ENCODE results near the gene ACTL8. TPM values are rescaled to one million over a fixed set of nuclear protein-coding genes. Genes with fewer than 3 reads are reported as not detected.

ACTL8 gene
- total and polyA plus RNA-seq, 10 donors = not detected

DNA sequence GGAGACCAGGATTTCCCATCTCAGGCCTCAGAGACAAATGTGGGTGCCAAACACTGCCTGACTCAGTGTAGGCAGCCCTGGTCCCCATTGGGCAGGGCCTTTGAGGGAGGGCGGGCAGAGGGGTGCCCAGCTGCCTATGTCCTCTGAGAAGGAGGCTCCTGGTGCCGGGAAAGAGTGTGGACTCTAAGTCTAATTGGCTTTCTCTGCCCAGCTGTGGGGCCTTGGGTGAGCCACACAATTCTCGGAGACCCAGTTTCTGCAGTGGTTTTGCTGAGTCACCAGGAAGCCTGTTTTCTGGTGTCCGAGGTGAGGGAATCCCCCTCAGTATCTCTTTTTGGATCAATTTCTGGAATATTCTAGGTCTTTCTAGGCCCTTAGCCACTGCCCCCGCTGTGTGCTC lies 35.3 kb upstream of the ACTL8 start:
- Histone ChIP-seq H3K4me1 (no peaks in the 10 kb centered on the region), H3K27me3 (replicated peaks in 1 of 7) (peaks cover 0 to 27% (median 0%) of the 10 kb centered on the region in 7 donors), H3K9me3 (no peaks in the 10 kb centered on the region), H3K36me3 (no peaks in the 10 kb centered on the region), H3K4me3 (no peak overlapping the region), H3K27ac (no peak overlapping the region)
- DNase-seq = no peak
- WGBS, 5 donors = 63 to 79% (median 67%) methylated on average over 5 of the region's 5 CpGs
- intact Hi-C loops (cut with DNase I; ENCODE audit: low total_unique reads) = no loop called here
- TF ChIP-seq, protein P1, sequence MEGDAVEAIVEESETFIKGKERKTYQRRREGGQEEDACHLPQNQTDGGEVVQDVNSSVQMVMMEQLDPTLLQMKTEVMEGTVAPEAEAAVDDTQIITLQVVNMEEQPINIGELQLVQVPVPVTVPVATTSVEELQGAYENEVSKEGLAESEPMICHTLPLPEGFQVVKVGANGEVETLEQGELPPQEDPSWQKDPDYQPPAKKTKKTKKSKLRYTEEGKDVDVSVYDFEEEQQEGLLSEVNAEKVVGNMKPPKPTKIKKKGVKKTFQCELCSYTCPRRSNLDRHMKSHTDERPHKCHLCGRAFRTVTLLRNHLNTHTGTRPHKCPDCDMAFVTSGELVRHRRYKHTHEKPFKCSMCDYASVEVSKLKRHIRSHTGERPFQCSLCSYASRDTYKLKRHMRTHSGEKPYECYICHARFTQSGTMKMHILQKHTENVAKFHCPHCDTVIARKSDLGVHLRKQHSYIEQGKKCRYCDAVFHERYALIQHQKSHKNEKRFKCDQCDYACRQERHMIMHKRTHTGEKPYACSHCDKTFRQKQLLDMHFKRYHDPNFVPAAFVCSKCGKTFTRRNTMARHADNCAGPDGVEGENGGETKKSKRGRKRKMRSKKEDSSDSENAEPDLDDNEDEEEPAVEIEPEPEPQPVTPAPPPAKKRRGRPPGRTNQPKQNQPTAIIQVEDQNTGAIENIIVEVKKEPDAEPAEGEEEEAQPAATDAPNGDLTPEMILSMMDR (IDR thresholded peaks at IDR 0.05 in 8 of 11, conservative IDR thresholded peaks at IDR 0.05 in 3 of 11) = no peak
- TF ChIP-seq POLR2A (IDR thresholded peaks at IDR 0.05) (no peak), POLR2AphosphoS5 (IDR thresholded peaks at IDR 0.05) (no peak)

DNA sequence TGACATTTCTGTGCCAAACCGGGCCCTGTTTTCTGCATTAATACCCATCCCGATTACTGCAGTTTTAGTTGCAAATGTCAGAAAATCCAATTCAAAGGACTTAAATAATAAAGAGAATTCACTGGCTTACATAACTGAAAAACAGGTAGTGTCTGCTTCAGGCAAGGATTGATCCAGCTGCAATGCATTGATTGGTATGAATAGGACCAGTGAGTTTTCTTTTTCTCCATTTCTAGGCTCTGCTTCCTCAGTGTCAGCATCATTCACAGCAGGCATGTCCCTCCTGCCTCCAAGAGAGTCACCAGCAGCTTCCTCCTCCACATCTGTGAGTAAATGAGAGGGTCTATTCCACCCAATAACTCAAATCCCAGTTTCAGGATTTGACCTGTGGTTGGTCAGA lies 33.7 kb upstream of the ACTL8 start:
- Histone ChIP-seq H3K4me3 (no peak overlapping the region), H3K4me1 (no peaks in the 10 kb centered on the region), H3K36me3 (no peaks in the 10 kb centered on the region), H3K27me3 (replicated peaks in 1 of 7) (peaks cover 0 to 37% (median 0%) of the 10 kb centered on the region in 7 donors), H3K27ac (no peak overlapping the region), H3K9me3 (no peaks in the 10 kb centered on the region)
- 91 to 99% (median 96%) methylated on average over 2 of the region's 2 CpGs for WGBS, 5 donors
- TF ChIP-seq, protein P1 (IDR thresholded peaks at IDR 0.05 in 8 of 11, conservative IDR thresholded peaks at IDR 0.05 in 3 of 11) = no peak
- no peak for TF ChIP-seq POLR2AphosphoS5 (IDR thresholded peaks at IDR 0.05)
- no peak for TF ChIP-seq POLR2A (IDR thresholded peaks at IDR 0.05)
- no peak for DNase-seq
- intact Hi-C loops (cut with DNase I; ENCODE audit: low total_unique reads) = no loop called here

DNA sequence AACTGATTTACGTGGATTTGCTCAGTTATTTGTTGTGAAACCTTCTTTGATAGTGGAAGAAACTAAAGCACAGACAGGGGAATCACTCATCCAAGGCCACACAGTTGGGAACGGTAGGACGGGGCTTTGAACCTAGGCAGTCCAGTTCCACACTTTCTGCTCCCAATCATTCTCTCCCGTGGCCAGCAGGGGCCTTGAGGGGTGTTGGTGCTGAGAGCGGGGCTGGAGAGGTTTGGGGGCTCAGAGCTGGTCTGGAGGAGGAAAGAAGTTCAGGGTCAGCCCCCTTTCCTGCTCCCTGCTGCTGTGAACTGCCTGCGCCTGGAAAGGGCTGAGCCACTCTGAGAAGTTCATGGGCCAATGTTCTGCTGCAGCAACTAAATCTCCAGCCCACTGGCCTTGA lies 31.4 kb upstream of the ACTL8 start:
- 42 to 56% (median 50%) methylated on average over 5 to 6 of the region's 6 CpGs for WGBS, 5 donors
- intact Hi-C loops (cut with DNase I; ENCODE audit: low total_unique reads) = no loop called here
- Histone ChIP-seq H3K27me3 (replicated peaks in 1 of 7) (peaks cover 0 to 48% (median 0%) of the 10 kb centered on the region in 7 donors), H3K27ac (no peak overlapping the region), H3K4me3 (no peak overlapping the region), H3K36me3 (no peaks in the 10 kb centered on the region), H3K4me1 (no peaks in the 10 kb centered on the region), H3K9me3 (peaks cover 0 to 11% (median 3%) of the 10 kb centered on the region in 8 donors)
- DNase-seq = no peak
- TF ChIP-seq POLR2A (IDR thresholded peaks at IDR 0.05) (no peak), POLR2AphosphoS5 (IDR thresholded peaks at IDR 0.05) (no peak)
- TF ChIP-seq, protein P1 (IDR thresholded peaks at IDR 0.05 in 8 of 11, conservative IDR thresholded peaks at IDR 0.05 in 3 of 11) = no peak

GRCh38 chr1:17724150-17724549 lies 31.0 kb upstream of the ACTL8 start:
- Histone ChIP-seq H3K36me3 (no peaks in the 10 kb centered on the region), H3K4me3 (no peak overlapping the region), H3K27me3 (replicated peaks in 1 of 7) (peaks cover 0 to 49% (median 0%) of the 10 kb centered on the region in 7 donors), H3K27ac (no peak overlapping the region), H3K4me1 (no peaks in the 10 kb centered on the region), H3K9me3 (peaks cover 0 to 11% (median 3%) of the 10 kb centered on the region in 8 donors)
- TF ChIP-seq POLR2A (IDR thresholded peaks at IDR 0.05) = no peak
- no peak for TF ChIP-seq POLR2AphosphoS5 (IDR thresholded peaks at IDR 0.05)
- TF ChIP-seq, protein P1 (IDR thresholded peaks at IDR 0.05 in 8 of 11, conservative IDR thresholded peaks at IDR 0.05 in 3 of 11) = no peak
- 75 to 86% (median 81%) methylated on average over 6 of the region's 6 CpGs for WGBS, 5 donors
- no peak for DNase-seq
- intact Hi-C loops (cut with DNase I; ENCODE audit: low total_unique reads) = no loop called here
